Left renal cortex interstitium (tissue), 4 donors: ENCODE results near the gene FAM151A. TPM values are rescaled to one million over a fixed set of nuclear protein-coding genes. Genes with fewer than 3 reads are reported as not detected.

ENCODE experiments used
- DNase-seq, 4 donors: peaks; one replicate each; pipeline ENCODE4 v3.0.0-alpha.2; 2013; ENCODE audit warnings: low read depth in 4 of 4, low spot score in 2 of 4, missing footprints in 1 of 4
- polyA plus RNA-seq, 4 donors: library from polyadenylated mRNA; unstranded; fragments of 120-200 nt; gene quantifications; one replicate each; pipeline ENCODE4 v1.2.1, GENCODE V29; 2013; ENCODE audit not compliant: insufficient read length in 4 of 4

FAM151A gene
- polyA plus RNA-seq, 4 donors = 23.0 to 38.9 (median 28.4) TPM

GRCh38 chr1:54582566-54583306 is 40.6 kb downstream of the FAM151A start:
- DNase-seq = peak in 1 of 4 donors; percentile 75

GRCh38 chr1:54581621-54582035 is 41.7 kb downstream of the FAM151A start:
- peak in 1 of 4 donors; percentile 47 for DNase-seq

- no peak for DNase-seq
Observed at GRCh38 chr1:54580856-54581550, 42.3 kb downstream of the FAM151A start.

- no peak for DNase-seq
Observed at GRCh38 chr1:54579337-54579781, 44.0 kb downstream of the FAM151A start.

- peak in 1 of 4 donors; percentile 47 for DNase-seq
Observed at GRCh38 chr1:54577612-54578011, 45.7 kb downstream of the FAM151A start.

GRCh38 chr1:54575605-54576290 is 47.6 kb downstream of the FAM151A start:
- DNase-seq = no peak

GRCh38 chr1:54575161-54575560 is 48.2 kb downstream of the FAM151A start:
- DNase-seq = no peak

GRCh38 chr1:54574158-54574778 is 49.1 kb downstream of the FAM151A start:
- DNase-seq = no peak

GRCh38 chr1:54572542-54572850 is 50.8 kb downstream of the FAM151A start:
- no peak for DNase-seq

GRCh38 chr1:54571803-54572541 is 51.4 kb downstream of the FAM151A start:
- no peak for DNase-seq

GRCh38 chr1:54571326-54571725 is 52.0 kb downstream of the FAM151A start:
- DNase-seq = no peak

GRCh38 chr1:54570161-54570560 is 53.2 kb downstream of the FAM151A start:
- DNase-seq = no peak

GRCh38 chr1:54569339-54569738 is 54.0 kb downstream of the FAM151A start:
- no peak for DNase-seq

- no peak for DNase-seq
Observed at GRCh38 chr1:54567961-54568360, 55.4 kb downstream of the FAM151A start.

- no peak for DNase-seq
Observed at GRCh38 chr1:54566438-54567141, 56.7 kb downstream of the FAM151A start.

GRCh38 chr1:54565113-54565501 is 58.2 kb downstream of the FAM151A start:
- no peak for DNase-seq

- no peak for DNase-seq
Observed at GRCh38 chr1:54564312-54565112, 58.8 kb downstream of the FAM151A start.

GRCh38 chr1:54559771-54560231 is 63.5 kb downstream of the FAM151A start:
- no peak for DNase-seq
